Measurements from ENCODE around the gene EIPR1.
"Not testable (repeated sequence)": the region's sequence is repeated elsewhere in the genome, so short reads cannot be mapped to it uniquely, and the experiment has no call there.

EIPR1 gene

DNA sequence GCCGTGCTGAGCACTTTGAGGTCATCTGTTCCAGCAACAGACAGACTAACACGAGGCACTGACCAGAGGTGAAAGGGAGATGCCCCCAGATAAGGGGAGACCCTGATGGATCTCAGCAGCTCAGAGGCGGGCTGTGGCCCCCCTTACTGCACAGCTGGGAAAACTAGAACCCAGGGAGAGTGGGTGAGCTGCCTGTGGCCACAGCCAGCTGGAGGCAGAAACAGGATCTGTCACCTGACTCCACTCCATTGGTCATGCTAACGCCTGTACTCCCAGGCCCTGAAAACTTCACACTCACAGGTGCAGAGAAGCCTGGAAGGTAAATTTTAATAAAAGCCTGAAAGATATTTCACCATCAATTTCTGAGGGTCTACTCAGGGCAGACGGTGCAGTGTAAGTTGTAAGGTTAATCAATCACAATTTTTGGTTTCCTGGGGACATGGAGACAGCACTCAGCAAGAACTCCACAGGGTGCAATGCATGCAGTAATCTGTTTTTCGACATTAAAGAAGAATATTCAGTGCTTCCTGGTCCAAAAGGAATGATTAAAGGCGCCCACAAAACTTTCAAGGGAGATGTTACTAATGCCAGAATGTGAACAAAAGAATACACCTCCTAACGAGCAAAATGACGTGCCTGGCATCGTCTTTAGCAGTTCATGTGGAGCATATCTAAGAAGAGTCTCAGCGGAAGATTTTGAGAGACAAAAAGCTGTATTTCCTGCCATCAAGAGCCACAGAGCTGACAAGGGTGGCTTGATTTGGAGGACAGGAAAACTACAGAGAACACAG lies 173.4 kb downstream of the EIPR1 start:
- no peak for DNase-seq

DNA sequence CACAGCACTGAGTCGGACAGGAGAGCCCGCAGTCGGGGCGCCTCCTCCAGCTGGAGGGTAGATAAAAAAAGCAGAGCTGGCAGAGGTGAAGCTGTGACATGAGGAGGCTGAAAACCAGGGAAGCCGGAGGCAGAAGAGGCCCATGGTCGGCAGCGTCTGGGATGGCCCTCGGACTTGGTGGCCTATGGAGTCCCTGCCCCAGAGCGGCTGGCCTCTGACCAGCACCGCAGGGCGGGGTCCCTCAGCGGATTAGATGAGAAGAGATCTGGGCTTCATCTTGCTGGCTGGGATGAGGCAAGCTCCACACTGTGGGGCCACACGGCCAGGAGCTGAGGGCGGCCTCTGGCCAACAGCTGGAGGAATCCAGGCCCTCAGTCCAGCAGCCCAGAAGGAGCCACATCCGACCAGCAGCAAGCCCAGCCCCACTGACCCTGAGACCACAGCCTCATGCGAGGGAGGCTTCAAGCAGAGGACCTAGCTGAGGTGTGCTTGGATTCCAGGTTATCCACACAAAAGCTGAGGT lies 174.1 kb downstream of the EIPR1 start:
- no peak for DNase-seq

GRCh38 chr2:3202926-3203325 lies 174.7 kb downstream of the EIPR1 start:
- no peak for DNase-seq

DNA sequence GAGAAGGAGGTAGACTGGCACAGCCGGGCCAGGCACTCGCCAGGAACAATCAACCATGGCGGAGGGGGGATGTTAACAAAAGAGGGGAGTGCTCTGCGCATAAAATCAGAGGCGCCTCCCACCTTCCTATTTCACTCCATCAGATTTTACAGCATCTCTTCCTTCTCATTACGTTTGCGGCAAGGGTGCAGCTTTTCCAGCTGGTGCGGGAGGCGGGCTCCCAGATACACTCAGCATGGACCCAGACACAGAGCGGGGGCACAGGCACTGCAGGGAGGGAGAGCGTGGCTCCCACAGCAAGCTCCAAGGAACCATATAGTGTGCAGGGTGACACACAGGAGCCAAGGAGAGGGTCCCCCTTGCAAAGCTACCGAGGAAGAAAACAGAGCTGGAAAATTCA lies 176.3 kb downstream of the EIPR1 start:
- no peak for DNase-seq

DNA sequence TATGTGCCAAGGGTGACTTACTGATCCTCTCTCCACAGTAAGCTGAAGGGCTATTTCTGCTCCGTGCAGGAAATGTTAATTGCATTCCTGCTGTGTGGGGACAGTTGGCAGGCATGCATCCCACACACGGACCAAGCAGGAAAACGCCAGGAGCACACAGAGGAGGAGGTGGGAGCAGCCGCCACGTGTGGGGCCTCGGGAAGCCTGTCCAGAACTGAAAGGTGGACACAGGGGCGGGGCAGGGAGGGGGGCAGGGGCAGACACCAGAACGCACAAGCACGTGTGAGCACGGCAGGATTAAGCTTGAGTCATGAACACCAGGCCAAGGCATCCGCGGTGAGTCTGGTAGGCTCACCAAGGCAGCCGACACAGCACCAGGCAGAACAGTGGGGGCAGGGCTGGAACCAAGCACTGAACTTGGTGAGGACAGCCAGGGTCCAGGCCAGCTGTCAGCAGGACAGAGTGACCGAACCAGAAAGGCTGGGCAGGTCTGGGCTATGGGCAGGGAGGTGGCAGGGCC lies 177.1 kb downstream of the EIPR1 start:
- peak; percentile 42 for DNase-seq

- DNase-seq: no peak
These were observed 177.8 kb downstream of the EIPR1 start for GRCh38 chr2:3199627-3200345.

- DNase-seq: not testable (repeated sequence)
These were observed 178.9 kb downstream of the EIPR1 start for GRCh38 chr2:3198671-3199192.

DNA sequence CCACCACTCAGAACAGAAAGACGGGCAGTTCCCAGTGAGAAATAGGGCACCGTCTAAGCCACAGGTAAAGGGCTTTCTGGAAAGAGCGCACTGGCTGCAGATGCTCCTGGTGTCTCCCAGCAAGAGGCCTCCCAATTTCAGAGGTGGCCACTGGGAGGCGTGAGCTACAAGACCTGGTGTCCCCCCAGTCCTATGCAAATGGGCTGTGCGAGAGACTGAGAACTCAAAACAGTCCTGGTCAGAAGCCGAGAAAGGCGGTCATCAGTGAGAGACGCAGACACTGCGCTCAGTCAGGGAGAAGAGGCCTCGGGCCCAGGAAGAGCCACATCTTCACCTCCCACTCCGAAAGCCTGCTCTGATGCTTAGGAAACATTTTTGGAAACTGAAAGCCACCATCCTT lies 179.5 kb downstream of the EIPR1 start:
- DNase-seq: no peak

DNA sequence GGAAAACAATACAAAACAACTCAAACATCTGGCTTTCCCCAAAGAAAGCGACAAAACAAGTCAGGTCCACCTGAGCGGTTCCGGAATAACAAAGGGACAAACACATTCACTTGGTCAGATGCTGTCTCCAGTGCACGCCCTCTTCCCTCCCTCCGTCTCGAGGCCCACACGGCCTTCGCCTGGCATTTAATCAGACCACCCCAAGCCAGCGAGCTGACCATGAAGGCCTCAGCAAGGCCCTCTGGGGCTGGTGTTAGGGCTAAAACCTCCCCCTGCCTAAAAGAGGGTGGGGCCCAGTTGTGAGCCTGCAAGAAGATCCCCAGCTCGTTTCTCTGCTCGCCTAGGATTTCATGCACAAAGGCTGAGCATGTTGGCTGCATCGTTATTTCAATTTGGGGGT lies 180.3 kb downstream of the EIPR1 start:
- no peak for DNase-seq

GRCh38 chr2:3196716-3197115 lies 180.9 kb downstream of the EIPR1 start:
- DNase-seq: no peak

DNA sequence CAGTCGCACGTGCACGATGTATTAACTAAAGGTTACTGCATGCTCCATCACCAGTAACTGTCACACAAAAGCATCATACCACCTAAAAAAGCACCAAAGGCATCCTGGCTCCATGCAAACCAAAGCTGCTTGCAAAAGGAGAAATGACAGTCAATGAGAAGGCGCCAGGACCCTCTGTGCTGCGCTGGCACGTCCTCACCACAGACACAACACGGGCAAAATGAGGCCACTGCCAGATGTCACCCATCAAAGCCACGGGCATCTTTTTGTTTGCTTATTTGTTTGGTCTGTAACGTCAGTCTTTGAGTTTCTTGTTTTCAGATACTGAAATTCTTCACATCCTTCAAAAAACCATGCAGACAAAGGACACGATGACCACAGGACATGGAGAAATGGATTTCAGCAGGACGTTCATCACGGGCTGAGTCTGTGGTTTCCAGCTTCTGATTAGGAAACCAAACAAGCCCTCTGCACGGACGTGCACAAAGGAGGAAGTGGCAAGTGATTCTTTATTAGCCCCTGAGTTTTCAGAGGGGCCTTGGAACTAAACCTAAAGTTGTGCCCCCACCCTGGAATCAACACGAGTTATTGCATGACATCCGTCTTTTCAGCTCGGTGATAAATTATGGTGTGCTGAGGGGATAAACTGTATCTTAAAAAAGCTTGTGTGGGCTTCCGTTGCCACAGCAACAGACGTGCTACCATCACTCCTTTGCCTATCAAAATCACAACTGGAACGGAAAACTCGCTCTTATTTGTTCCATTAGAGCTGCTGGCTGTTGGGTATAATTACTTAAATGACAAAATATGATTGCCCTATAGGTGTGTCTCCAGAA lies 181.8 kb downstream of the EIPR1 start:
- DNase-seq: no peak

DNA sequence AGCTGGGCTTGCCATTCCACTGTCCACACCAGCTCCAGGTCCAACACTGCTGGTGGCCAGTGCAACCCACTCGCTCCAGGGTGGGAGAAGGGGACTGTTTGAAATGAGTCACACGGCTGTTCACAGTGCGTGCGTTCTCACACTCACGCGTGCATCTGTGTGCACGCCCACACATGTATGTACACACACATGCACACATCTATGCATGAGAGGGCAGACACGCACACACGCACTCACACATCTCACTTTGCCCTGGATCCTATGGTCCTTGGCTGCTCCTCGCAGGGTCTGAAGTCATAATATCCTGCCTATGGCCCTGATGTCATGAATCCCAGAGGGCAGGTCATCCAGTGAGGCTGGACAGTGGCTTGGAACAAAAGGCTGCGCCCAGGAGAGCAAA lies 182.8 kb downstream of the EIPR1 start:
- DNase-seq: no peak

DNA sequence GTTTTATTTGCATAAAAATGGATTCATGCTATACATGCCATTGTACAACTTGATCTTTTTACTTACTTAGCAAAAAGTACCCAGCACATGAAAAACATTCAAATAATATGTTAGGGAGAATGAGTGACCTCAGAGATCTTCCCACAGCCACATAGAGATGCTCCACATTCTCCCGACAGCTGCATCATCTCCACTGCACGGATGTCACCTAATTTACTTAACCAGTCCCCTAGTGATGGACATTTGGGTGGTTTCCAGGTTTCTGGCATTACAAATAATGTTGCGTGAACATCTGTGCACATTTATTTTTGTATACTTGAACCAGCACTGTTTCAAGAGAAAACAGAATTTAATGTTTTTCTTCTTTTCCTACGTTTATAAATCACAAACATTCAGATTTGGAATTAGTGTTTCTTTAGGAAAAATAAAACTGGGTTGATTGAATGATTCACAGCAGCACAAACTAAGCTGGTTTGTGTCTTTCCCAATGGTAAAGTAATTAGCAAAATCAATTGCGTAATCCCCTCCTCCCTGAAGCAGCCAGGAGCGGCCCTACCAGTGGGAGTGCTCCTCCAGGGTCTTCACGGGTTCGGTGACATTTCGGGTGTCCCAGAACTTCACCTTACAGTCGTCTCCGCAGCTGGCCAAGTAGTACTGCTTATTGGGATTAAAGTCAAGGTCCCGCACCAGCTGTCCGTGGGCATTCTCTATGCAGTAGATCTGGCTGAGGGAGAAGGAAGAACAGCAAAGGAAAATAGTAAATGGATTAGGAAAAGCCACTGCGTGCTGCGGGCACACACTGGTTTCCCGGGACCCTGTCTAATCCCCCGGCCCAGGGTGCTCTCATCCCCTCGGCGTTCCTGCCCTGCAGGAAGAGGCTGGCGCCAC lies 183.9 kb downstream of the EIPR1 start:
- no peak for DNase-seq

- no peak for DNase-seq
These were observed 184.7 kb downstream of the EIPR1 start for GRCh38 chr2:3192920-3193319.

- no peak for DNase-seq
These were observed 185.3 kb downstream of the EIPR1 start for GRCh38 chr2:3192281-3192818.

GRCh38 chr2:3189961-3190360 lies 187.7 kb downstream of the EIPR1 start:
- DNase-seq: no peak

- no peak for DNase-seq
These were observed 188.5 kb downstream of the EIPR1 start for GRCh38 chr2:3189076-3189591.

DNA sequence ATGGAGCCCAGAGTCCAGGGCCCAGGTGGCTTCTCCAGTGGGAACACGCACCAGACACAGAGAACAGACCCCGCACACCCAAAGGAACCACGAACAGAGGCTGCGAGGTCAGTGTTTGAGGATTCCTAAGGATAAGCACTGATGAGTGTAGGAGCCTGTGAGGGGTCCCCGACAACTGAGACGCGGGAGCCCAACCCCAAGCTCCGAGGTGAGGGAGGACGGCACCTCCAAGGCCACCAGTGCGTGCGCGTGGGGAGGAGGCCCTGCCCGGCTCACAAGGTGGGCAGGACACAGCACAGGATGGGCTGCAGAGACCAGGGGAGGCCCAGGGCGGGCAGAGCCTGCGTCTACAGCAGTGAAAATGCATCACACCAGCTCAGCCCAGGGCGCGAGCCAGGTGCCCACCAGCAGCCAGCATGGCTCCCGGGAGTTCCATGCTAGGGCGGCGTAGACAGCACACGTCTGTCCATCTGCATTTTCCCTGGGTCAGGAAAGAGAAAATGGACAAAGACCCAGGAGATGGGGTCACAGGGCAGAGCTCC lies 189.1 kb downstream of the EIPR1 start:
- DNase-seq: no peak

DNA sequence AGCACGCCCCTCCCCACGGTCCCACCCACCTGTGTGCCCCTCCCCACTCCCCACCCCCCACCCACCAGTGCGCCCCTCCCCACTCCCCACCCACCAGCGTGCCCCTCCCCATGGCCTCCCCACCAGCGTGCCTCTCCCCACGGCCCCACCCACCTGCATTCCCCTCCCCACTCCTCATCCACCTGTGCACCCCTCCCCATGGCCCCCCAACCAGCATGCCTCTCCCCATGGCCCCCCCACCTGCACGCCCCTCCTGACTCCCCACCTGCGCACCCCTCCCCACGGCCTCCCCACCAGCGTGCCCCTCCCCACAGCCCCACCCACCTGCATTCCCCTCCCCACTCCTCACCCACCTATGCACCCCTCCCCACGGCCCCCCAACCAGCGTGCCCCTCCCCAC lies 190.2 kb downstream of the EIPR1 start:
- DNase-seq: no peak

DNA sequence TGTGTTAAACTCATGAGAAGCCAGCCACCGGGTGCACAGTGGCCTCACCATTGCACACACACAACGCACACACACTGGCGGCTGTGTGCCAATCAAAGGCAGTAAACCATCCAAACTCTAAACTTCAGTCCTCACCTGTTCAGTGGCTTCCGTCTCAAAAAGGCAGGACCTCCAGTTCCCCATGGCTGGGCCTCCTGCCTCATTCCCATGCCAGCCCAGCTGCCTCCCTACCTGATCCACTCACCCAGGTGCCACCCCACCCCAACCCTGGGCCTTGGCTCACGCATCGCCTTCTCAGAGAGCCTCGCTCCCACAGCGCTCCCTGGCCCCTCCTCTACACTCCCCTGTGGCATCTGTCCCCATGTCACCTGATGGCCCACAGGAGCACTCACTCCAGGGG lies 190.9 kb downstream of the EIPR1 start:
- no peak for DNase-seq

GRCh38 chr2:3185910-3186309 lies 191.7 kb downstream of the EIPR1 start:
- no peak for DNase-seq

Data from fibroblast of skin of right quadriceps (primary cell).